Measurements from ENCODE around the gene NOS3. TPM values are rescaled to one million over a fixed set of nuclear protein-coding genes. Genes with fewer than 3 reads are reported as not detected.

The NOS3 gene
- total and polyA plus RNA-seq, 9 of the 15 experiments (the other 6 are each of a cell fraction or from before 2014, with no cell fraction given): 1.1 to 121 (median 23.6) TPM

GRCh38 chr7:150962553-150963399 lies 28.0 kb upstream of the NOS3 start:
- BruUV-seq (replicated peaks): no TSS peak
- Histone ChIP-seq H4K20me1 (replicated peaks; ENCODE audit: control insufficient read depth, insufficient read depth, low read length) (no peaks in the 10 kb centered on the region), H3K9ac (ENCODE audit: insufficient read depth in 1 of 2, low read depth in 2 of 2, low read length in 2 of 2) (peak overlapping the region; percentile 82 to 89), H3K27me3 (ENCODE audit: control insufficient read depth in 2 of 2, insufficient read depth in 2 of 2, low read length in 2 of 2) (no peaks in the 10 kb centered on the region), H3K4me1 (replicated peaks in 1 of 2; ENCODE audit: control insufficient read depth in 2 of 2, insufficient read depth in 2 of 2, low read length in 2 of 2) (peaks cover 77 to 80% of the 10 kb centered on the region in 2 experiments), H3K27ac (ENCODE audit: extremely low read depth, low read depth, low read length) (peak overlapping the region; percentile 99), H3K36me3 (ENCODE audit: control insufficient read depth, insufficient read depth, low read length) (peaks cover 19% of the 10 kb centered on the region; the same call in 2 of the 3 replicates), H2AFZ (ENCODE audit: low read depth, low read length) (peak overlapping the region; percentile 81), H3K4me3 (no peak overlapping the region), H3K9me1 (ENCODE audit: control insufficient read depth, insufficient read depth, low read length) (no peaks in the 10 kb centered on the region), H3K4me2 (ENCODE audit: insufficient read depth, low read length) (peak overlapping the region; percentile 52), H3K9me3 (replicated peaks; ENCODE audit: control insufficient read depth, insufficient read depth, low read depth, low read length) (no peaks in the 10 kb centered on the region), H3K79me2 (ENCODE audit: control insufficient read depth, insufficient read depth, low read length) (peaks cover 59% of the 10 kb centered on the region)
- peak; percentile 79 for ATAC-seq
- DNase-seq (ENCODE audit: extremely low read depth in 1 of 4, low spot score in 3 of 4): peak; percentile 81 to 92 (median 86)
- intact Hi-C loops (cut with micrococcal nuclease) (loop anchor here (1.0 to 10.0 kb wide), 4 partner anchors 14 to 212 kb away; no protein-coding TSS in a partner anchor), in situ Hi-C loops (cut with MboI) (no loop called here)
- POLR2A ChIA-PET: interaction anchor here (0.6 to 2.0 kb wide), 19 partner anchors 8 to 1756 kb away, joined by 3 to 11 read pairs (median 4); no protein-coding TSS in a partner anchor
- WGBS (ENCODE audit: insufficient coverage, low coverage, missing lambda C conversion rate): 32% methylated on average over 21 of the region's 23 CpGs
- peak; percentile 46 for FAIRE-seq
- CTCF ChIA-PET (ENCODE audit: low intra/inter-chr PET ratio): interaction anchor here (0.6 to 4.3 kb wide), 14 partner anchors 21 to 209 kb away, joined by 3 to 27 read pairs (median 6); partner anchors contain the start of genes ABCB8 and GBX1
- TF ChIP-seq ZNF740 (CRISPR knock-in tag; IDR thresholded peaks at IDR 0.05) (0 out of 2 replicates have a peak, but pooled peaks have one; percentile 22), ZNF740 (tag; IDR thresholded peaks at IDR 0.05) (no peak), CHAMP1 (IDR thresholded peaks at IDR 0.05) (no peak), CREB3 (tag; conservative IDR thresholded peaks at IDR 0.05; ENCODE audit: low read depth) (0 out of 2 replicates have a peak, but pooled peaks have one; percentile 36), DNMT1 (IDR thresholded peaks at IDR 0.05) (0 out of 2 replicates have a peak, but pooled peaks have one; percentile 58), ESRRB (CRISPR knock-in tag; IDR thresholded peaks at IDR 0.05; ENCODE audit: borderline replicate concordance) (no peak), U2AF2 (optimal IDR thresholded peaks at IDR 0.05; ENCODE audit: low read depth, low read length) (no peak), CREM (IDR thresholded peaks at IDR 0.05; ENCODE audit: low read depth) (no peak; the same call in 1 of the 2 replicates), PREB (CRISPR knock-in tag; IDR thresholded peaks at IDR 0.05) (no peak), NR2C2 (CRISPR knock-in tag; IDR thresholded peaks at IDR 0.05) (no peak; the same call in 1 of the 2 replicates), NR2C2 (tag; IDR thresholded peaks at IDR 0.05) (no peak), NR2C1 (IDR thresholded peaks at IDR 0.05) (no peak), NR2C1 (tag; IDR thresholded peaks at IDR 0.05) (no peak; the same call in 1 of the 2 replicates)

Data from K562 (cell line).